GM19025 (cell line): ENCODE measurements around the gene ITFG1.

Experiments
- ATAC-seq: cut with Tn5 transposase; IDR thresholded peaks from one replicate; pipeline ENCODE4 v1.9.1; 2021; ENCODE audit warnings: mild to moderate bottlenecking, low read depth, moderate library complexity; ENCODE audit not compliant: unreplicated experiment

Gene ITFG1

DNA sequence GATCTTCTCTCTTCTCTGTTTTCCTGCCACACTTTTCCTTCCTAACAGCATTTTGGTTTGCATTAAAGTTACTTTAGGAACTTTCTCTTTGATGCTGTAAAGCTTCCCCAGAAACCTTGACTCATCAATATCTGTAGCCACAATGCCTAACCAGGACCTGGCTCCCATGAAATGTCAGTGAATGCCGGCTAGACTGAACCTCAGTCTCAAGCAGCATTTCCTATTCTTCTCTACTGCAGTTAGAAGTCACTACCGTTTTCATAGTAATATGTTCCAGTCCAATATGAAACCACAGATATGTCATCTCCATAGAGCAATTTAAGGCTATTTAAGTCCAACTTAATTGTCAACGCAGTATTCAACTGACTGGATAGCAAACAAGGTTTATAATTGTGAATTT, 28.9 kb downstream of the ITFG1 start:
- no peak for ATAC-seq

DNA sequence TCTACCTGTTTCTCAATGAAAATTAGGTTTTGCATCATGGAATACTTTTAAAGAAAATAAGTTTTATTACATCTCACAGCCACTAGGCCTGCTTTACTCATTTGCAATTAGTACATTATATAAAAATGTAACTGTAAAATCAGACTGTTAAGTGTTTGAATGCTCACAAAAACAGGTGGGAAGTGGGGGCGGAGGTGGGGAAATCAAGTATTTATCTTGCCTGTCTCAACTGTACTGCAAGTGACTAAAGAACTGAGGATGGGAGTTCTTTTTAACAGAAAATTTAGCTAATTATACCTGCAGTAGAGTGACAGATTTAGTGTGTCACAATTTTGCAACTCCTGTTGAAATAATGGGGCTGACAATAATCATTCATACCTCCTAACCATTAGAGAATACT, 34.1 kb downstream of the ITFG1 start:
- no peak for ATAC-seq

DNA sequence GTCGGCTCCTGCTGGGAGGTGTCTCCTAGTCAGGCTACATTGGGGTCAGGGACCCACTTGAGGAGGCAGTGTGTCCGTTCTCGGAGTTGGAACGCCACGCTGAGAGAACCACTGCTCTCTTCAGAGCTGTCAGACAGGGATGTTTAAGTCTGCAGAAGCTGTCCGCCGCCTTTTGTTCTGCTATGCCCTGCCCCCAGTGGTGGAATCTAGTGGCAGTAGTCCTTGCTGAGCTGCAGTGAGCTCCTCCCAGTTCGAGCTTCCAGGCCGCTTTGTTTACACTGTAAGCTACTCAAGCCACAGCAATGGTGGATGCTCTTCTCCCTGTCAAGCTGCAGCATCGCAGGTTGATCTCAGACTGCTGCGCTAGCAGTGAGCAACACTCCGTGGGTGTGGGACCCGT, 36.0 kb downstream of the ITFG1 start:
- ATAC-seq: no peak

DNA sequence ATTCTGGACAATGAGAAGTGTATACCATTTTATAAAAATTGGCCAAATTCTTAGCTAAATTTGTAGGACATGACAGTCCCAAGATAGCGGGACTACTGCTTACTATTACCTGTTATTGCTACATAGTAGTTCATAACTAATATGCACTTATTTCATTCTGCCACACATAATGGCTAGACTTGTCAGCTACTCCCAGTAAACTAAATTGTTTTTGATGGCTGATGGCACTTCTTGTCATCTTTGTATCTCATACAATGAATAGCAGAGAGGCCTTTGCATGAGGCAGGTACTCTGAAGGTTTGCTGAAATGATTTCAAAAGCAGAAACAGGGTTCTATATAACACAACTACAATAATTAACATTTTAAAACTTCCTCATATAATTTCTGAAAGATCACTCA, 44.0 kb downstream of the ITFG1 start:
- ATAC-seq: no peak

DNA sequence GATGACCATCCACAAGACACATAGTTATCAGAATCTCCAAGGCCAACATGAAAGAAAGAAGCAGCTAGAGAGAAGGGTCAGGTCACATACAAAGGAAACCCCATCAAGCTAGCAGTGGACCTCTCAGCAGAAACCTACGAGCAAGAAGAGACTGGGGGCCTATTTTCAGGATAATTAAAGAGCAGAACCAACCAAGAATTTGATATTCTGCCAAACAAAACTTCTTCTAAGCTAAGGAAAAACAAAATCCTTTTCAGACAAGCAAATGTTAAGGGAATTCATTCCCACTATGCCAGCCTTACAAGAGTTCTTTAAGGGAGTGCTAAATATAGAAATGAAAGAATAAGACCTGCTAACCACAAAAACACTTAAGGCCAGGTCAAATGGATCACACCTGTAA, 47.8 kb downstream of the ITFG1 start:
- no peak for ATAC-seq

DNA sequence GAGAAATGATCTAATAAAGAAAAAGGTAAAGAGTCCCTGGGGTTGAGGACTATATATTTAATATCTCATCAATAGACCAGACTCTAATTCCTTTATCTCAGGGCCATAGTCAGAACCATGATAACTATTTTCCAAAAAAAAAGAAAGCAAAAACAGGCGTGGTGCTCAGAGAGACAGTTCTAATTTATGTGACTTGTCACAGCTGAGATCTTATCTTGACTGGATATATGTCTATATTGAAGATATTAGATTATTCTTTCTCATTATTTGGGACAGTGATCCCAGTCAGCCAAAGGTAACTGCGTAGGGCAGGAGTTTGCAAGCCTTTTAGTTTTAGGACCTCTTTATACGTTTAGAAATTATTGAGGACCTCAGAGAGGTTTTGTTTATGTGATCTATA, 52.4 kb downstream of the ITFG1 start:
- no peak for ATAC-seq

DNA sequence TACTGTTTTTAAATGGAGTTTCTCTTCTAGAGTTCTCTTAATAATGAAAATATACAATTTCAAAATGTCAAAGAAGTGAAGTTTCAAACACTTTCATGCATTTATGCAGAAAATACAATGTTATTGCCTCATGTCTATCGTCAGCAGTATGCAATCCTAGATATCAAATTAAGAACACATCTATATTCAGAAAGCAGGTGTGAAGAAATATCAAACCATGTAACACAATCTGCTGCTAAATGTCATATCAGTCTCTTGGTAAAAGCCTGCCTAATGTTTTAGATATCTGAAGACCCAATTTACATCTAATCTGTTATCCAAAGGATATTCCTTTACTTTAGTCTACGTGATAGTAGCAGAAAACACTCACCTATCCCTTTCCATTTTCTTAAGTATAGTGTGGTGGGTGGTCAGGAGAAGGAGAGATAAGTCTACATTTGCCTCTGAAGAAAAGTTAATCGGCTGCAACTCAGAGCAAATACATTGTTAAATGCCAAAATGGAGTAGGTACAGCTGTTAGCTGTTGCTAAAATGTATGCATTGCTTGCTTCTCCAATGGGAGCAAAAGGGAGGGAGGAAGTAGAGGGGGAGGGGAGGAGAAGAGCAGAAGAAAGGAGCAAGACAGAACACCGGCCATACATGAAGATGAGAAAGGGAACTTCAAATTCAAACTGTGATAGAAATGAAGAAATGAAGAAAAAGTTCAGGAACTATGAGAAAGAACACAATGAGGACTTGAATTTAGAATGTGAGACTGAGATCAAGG, 64.9 kb downstream of the ITFG1 start:
- no peak for ATAC-seq

DNA sequence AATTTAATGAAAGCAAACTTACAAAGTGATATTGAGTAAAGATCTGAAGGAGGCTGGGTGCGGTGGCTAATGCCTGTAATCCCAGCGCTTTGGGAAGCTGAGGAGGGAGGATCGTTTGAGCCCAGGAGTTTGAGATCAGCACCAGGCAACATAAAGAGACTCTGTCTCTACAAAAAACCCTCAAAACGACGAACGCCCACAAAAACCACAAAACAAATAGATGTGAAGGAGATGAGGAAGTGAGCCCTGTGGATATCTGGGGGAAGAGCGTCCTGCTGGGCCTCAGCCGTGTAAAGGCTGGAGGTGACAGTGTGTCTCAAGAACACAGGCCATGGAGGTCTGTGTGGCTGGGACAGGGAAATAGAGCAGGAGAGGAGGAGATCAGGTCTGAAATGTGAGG, 68.8 kb downstream of the ITFG1 start:
- peak; percentile 79 for ATAC-seq

DNA sequence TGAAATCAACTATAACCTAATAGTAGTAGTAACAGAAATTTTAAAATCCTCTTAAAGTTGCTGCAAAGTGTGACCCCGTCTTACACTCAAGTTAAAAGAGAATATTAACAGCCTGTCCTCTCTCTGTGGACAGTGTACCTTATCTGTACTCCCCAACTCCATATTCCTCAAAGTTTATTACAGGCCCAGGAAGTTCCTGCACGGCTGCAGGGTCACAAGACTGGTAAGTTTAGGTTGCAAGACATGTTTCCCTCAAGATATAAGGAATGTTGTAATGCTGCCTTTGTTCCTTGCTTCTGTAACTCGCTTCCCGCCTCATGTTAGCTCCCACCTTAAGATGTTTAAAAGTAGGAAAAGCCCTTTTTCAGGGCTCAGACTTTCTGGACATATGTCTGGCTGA, 72.2 kb downstream of the ITFG1 start:
- no peak for ATAC-seq

DNA sequence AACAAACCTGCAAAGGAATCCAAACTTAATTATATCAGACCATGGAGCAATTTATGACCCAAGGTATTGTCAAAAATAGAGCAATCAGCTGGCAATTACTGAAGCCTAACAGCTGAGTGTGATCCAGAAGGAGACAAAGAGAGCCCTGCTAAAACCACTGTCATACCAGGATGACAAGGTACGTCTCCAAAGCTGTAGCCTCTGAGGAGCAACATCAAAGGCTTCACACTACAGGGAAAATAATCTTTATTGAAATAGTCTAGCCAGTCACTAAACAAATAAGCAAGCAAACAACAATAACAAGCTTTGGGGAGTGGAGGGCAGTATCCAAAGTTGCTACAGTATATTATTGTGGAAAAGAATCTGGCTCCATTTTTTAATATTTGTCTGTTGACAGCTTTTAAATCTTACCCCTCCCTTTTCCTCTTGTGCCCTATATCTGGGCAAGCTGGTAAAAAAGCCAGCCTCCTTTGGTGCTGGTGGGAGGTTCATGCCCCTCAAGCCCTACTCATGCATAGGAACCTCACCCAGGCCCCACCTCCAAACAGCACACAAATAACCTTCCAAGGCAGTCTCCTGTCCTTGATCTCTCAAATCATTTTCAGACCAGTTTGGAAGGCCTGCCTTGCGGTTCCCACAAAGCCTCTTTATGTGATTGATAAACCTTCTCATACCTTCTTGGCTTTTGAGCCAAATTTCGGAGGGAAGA, 73.7 kb downstream of the ITFG1 start:
- ATAC-seq: no peak

DNA sequence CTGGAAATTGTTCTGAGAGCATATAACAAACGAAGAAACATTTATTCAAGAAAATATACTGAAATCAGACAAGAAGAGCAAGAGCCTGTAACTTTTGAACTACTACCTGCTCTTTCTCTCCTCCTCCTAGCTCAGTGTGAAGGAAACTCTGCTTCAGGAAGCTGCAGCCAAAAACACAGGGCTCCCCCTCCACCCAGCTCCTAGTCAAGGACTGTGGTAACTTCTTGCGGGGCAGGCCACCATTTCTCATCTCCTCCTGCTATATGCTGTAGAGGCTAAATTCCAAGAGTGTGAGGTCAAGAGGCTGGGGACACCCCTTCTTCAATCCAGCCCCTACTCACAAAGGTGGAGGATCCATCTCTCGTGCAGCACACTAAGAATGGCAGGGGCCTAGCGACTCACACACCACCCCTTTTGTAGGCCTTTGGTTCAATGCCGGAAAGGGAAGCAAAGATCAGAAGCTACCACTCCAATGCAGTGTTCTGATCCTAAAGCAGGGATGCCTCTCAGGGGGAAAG, 74.6 kb downstream of the ITFG1 start:
- no peak for ATAC-seq

DNA sequence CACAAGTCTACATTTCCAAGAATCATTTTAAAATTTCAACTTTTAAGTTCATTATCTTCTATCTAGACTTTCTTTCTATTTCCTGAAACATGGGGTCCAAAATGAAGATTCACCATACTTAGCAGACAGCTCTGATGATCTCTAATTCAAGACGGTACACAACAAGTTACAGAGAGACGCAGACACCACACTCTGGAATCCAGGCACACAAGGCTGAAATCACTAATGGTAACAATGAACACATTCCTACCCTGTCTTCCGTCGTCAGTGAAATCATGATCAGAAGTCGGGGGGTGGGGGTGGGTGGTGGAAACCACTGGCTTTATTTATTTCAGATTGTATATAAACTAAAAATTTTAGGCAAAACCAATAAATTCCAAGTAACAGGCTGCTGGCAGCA, 78.5 kb downstream of the ITFG1 start:
- no peak for ATAC-seq

DNA sequence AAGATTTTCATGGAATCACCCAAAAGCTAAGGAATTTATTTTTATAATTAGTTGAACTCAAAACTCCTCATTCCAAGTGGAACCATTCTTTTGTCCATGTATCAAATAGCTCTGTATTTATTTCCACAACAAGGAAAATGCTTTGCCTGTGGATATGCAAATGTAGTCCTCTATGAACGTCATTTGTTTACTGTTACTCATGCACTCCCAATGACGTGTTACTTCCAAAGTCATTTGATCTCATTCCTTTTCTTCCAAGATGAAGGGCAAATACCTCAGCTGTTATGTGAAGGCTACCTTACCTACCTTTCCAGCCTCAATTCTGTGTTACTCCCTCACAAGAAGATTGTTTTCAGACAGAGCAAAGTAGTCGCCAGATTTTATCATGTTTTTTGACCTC, 83.7 kb downstream of the ITFG1 start:
- no peak for ATAC-seq

DNA sequence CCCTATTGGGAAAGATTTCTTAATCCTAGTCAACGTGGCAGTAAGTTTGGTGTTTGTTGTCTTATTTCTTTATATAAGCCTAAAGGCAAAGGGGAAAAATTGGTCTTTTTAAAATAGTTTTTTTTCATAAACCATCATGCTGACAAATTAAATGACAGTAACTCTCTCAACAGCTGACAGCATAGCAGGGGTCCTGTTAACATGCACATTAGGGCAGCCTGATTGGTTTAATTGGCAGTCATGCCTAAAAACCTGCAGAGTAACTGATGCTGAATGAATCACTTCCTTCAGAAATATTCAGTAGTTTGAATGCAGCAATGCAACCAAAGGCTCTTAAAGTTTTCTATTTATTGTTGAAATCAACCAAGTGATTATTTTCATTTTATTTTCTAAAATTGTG, 85.4 kb downstream of the ITFG1 start:
- ATAC-seq: no peak

DNA sequence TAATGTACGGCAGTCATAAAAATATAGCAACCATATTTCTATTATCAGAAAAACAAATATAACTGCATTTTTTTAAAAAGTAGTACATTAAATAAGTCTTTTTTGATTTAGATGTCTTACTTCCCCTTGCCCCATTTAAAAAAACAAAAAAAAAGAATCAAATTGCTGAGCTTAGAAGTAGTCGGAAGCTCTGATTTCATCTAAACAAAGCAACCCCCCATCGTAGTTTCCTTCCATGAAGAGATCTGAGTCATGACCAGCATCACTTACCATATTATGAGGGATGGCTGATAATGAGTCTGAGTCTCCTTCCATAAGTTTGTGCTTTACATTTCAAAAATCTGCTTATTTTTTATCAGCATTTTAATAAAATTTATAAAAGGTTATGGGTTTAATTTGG, 86.2 kb downstream of the ITFG1 start:
- ATAC-seq: no peak

DNA sequence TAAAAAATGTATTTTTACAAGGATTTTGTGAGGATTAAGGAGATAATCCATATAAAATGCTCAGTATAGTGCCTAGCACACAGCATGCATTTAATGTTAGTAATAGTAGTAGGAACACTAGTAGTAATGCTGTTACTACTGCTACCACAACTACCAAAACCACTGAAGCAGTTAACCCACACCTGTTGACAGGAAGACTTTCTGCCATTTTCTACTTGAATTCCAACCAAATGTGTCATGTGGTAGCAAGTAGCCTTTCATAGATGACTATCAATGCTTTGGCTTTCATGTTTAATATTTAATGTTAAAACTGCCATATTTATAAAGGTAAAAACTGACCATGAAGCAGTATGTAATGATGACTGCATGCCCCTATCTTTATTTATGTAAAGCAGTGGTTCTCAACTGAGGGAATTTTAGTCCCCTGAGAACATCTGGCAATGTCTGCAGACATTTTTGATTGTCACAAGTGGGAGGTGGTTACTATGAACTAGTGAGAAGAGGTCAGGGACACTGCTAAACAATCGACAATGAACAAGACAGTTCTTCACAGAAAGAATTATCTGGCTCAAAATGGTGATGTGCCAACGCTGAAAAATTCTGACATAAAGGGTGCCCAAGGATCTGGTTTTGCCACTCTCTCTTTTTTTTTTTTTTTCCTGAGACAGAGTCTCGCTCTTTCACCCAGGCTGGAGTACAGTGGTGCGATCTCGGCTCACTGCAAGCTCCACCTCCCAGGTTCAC, 89.4 kb downstream of the ITFG1 start:
- ATAC-seq: no peak

DNA sequence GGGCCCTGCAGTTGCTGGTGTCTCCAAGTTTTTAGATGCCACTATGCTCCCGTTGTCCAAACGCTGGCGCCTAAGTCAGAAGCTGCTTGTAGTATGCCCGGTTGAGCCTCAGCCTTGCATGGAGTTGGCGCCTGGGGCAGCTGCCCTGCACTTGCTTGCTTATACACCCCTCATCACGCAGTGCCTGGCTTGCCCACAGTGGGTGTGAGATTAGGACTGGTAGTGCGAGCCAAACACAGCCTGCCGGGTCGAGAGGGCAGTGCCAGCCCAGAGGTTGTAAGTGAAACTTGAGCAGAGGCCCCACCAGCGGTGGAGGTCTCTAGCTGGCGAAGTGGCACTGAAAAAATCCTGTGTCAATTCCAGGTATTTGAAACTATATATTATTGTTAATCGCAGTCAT, 90.3 kb downstream of the ITFG1 start:
- no peak for ATAC-seq

DNA sequence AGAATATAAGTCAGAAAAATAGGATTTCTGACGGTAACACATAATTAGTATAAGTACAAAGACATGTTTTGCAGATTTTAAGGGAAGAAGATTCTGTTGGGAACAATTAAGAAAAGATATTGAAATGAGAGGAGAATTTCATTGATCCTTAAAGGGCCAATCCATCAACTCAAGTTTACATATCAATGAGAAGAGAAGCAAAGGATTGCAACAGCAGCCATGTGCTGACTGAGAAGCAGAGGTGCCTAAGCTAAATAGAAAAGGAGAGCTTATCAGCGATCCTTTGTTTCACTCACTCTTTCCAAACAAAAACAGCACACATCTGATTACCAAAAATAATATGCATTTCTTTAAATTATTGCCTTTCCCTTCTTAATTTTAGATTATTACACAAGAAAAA, 94.6 kb downstream of the ITFG1 start:
- no peak for ATAC-seq

DNA sequence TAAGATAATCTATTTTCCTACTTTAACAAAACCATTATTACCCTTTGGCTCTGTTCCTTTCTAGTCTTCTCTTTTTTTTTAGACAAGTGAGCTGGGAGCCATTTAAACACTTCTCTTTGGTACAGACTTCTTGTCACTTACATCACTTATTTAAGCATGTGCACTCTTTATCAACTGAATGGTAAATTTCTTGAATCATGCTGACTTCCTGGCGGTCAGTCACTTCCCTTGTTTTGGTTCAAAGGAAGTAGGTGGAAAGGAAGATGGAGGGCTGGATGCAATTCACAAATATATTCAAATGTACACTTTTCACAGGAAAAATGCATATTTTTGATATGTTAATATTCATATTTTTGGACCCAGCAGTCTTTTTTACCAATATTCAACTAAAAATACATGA, 97.1 kb downstream of the ITFG1 start:
- ATAC-seq: no peak

DNA sequence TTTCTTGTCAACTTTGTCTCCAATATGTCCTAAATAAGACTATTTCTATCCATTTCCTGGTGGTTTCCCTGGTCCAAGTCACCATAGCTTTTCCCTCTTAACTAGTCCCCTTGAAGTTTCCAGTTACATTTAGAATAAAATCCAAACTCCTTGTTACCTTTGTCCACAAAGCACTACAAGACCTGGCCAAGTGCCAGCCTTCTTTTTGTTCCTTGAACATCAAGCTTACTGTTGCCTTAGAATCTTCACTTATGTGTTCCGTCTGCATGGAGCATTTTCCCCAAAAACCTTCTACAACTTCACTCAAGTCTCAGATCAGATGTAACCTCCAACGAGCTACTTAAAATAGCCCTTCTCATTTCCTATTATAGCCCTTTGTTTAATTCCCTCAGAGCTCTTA, 101.4 kb downstream of the ITFG1 start:
- no peak for ATAC-seq

DNA sequence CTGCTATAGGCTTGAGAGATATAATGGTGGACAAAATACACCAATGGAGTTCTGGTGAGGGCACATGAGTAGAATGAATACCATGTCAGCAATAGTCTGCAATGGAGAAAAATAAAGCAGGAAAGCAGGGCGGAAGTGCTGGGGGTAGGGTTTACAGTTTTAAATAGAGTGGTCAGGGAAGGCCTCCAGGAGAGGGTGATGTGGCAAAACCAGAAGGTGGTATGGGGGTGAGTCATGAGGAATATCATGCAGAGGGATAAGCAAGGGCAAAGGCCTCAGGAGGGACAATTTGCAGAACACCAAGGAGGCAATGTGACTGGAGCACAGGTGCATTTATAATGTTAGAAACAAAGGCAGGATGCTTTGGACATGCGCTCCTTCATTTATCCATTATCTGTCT, 102.0 kb downstream of the ITFG1 start:
- no peak for ATAC-seq
